ENCODE data around the gene UPK1A. TPM values are rescaled to one million over a fixed set of nuclear protein-coding genes. Genes with fewer than 3 reads are reported as not detected.

Gene UPK1A
- total and polyA plus RNA-seq, 9 of the 15 experiments (the other 6 are each of a cell fraction or from before 2014, with no cell fraction given) = 0.06 to 0.13 TPM; not detected in 7

DNA sequence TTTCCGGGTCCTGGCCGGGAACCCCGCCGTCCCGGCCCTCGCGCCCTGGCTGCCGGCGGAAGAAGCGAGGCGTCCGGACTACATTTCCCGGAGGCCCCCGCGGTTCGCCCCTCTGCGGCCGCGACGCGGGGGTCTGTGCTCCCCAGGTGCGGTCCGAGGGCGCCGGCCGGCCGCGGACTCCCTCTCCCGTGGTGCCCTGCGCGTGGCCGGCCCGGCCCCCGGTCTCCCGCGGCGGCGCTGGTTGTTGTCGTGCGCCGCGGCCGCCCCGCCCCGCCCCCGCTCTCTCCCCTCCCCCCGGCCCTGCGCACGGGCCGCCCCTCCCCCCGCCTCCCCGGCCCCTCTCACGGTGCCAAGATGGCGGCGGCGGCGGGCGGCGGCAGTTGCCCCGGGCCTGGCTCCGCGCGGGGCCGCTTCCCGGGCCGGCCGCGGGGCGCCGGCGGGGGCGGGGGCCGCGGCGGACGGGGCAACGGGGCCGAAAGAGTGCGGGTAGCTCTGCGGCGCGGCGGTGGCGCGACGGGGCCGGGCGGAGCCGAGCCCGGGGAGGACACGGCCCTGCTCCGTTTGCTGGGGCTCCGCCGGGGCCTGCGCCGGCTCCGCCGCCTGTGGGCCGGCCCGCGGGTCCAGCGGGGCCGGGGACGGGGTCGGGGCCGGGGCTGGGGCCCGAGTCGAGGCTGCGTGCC, 51.5 kb downstream of the UPK1A start, which contains the start of gene KMT2B (continued):
- no peak; the same call in 1 of the 2 replicates for TF ChIP-seq POLR2AphosphoS5 (IDR thresholded peaks at IDR 0.05; ENCODE audit: control insufficient read depth, insufficient read depth, low read depth, low read length)
- TF ChIP-seq KAT7 (CRISPR knock-in tag; IDR thresholded peaks at IDR 0.05; ENCODE audit: borderline replicate concordance) = no peak
- TF ChIP-seq, protein P1, sequence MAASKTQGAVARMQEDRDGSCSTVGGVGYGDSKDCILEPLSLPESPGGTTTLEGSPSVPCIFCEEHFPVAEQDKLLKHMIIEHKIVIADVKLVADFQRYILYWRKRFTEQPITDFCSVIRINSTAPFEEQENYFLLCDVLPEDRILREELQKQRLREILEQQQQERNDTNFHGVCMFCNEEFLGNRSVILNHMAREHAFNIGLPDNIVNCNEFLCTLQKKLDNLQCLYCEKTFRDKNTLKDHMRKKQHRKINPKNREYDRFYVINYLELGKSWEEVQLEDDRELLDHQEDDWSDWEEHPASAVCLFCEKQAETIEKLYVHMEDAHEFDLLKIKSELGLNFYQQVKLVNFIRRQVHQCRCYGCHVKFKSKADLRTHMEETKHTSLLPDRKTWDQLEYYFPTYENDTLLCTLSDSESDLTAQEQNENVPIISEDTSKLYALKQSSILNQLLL (CRISPR knock-in tag; IDR thresholded peaks at IDR 0.05; ENCODE audit: borderline replicate concordance) = no peak
- TF ChIP-seq RBBP5 (IDR thresholded peaks at IDR 0.05; ENCODE audit: borderline replicate concordance, insufficient read depth, low read length, poor library complexity, severe bottlenecking) = peak; percentile 42
- TF ChIP-seq TSC22D4 (tag; IDR thresholded peaks at IDR 0.05) = no peak
- no peak for TF ChIP-seq SMAD3 (CRISPR knock-in tag; conservative IDR thresholded peaks at IDR 0.05)
- no peak for TF ChIP-seq TEAD2 (tag; IDR thresholded peaks at IDR 0.05)
- no peak for TF ChIP-seq ZNF263 (CRISPR knock-in tag; IDR thresholded peaks at IDR 0.05; ENCODE audit: borderline replicate concordance)
- TF ChIP-seq ZNF174 (CRISPR knock-in tag; IDR thresholded peaks at IDR 0.05) = no peak
- TF ChIP-seq SIN3A (IDR thresholded peaks at IDR 0.05; ENCODE audit: borderline replicate concordance in 2 of 2, control insufficient read depth in 1 of 2, low read depth in 2 of 2, low read length in 2 of 2) = peak in 1 of 2 experiments; percentile 24; a peak in 1 of 4 replicates
- TF ChIP-seq PKNOX1 (IDR thresholded peaks at IDR 0.05) = no peak
- no peak for TF ChIP-seq CCAR2 (IDR thresholded peaks at IDR 0.05; ENCODE audit: low read depth, low read length)
- no peak for TF ChIP-seq PPARD (CRISPR knock-in tag; IDR thresholded peaks at IDR 0.05)
- TF ChIP-seq GMEB1 (CRISPR knock-in tag; IDR thresholded peaks at IDR 0.05) = 0 out of 2 replicates have a peak, but pooled peaks have one; percentile 26
- TF ChIP-seq BRD9 (IDR thresholded peaks at IDR 0.05; ENCODE audit: low read depth, partially characterized antibody) = no peak
- no peak for TF ChIP-seq HDAC2 (IDR thresholded peaks at IDR 0.05)
- TF ChIP-seq, protein P2, sequence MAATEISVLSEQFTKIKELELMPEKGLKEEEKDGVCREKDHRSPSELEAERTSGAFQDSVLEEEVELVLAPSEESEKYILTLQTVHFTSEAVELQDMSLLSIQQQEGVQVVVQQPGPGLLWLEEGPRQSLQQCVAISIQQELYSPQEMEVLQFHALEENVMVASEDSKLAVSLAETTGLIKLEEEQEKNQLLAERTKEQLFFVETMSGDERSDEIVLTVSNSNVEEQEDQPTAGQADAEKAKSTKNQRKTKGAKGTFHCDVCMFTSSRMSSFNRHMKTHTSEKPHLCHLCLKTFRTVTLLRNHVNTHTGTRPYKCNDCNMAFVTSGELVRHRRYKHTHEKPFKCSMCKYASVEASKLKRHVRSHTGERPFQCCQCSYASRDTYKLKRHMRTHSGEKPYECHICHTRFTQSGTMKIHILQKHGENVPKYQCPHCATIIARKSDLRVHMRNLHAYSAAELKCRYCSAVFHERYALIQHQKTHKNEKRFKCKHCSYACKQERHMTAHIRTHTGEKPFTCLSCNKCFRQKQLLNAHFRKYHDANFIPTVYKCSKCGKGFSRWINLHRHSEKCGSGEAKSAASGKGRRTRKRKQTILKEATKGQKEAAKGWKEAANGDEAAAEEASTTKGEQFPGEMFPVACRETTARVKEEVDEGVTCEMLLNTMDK (IDR thresholded peaks at IDR 0.05; ENCODE audit: borderline replicate concordance, insufficient read depth, low read depth, low read length, poor library complexity, severe bottlenecking) = no peak
- TF ChIP-seq MAFK (IDR thresholded peaks at IDR 0.05; ENCODE audit: low read length) = no peak
- TF ChIP-seq, protein P3, sequence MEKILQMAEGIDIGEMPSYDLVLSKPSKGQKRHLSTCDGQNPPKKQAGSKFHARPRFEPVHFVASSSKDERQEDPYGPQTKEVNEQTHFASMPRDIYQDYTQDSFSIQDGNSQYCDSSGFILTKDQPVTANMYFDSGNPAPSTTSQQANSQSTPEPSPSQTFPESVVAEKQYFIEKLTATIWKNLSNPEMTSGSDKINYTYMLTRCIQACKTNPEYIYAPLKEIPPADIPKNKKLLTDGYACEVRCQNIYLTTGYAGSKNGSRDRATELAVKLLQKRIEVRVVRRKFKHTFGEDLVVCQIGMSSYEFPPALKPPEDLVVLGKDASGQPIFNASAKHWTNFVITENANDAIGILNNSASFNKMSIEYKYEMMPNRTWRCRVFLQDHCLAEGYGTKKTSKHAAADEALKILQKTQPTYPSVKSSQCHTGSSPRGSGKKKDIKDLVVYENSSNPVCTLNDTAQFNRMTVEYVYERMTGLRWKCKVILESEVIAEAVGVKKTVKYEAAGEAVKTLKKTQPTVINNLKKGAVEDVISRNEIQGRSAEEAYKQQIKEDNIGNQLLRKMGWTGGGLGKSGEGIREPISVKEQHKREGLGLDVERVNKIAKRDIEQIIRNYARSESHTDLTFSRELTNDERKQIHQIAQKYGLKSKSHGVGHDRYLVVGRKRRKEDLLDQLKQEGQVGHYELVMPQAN (IDR thresholded peaks at IDR 0.05; ENCODE audit: borderline replicate concordance) = no peak

Data from K562 (cell line).